ENCODE data around the gene CCDC78. TPM values are rescaled to one million over a fixed set of nuclear protein-coding genes. Genes with fewer than 3 reads are reported as not detected.
"Not testable (repeated sequence)": the region's sequence is repeated elsewhere in the genome, so short reads cannot be mapped to it uniquely, and the experiment has no call there.

Gene CCDC78
- total RNA-seq, 1 experiment from 2014 or later, result 5.0 TPM

DNA sequence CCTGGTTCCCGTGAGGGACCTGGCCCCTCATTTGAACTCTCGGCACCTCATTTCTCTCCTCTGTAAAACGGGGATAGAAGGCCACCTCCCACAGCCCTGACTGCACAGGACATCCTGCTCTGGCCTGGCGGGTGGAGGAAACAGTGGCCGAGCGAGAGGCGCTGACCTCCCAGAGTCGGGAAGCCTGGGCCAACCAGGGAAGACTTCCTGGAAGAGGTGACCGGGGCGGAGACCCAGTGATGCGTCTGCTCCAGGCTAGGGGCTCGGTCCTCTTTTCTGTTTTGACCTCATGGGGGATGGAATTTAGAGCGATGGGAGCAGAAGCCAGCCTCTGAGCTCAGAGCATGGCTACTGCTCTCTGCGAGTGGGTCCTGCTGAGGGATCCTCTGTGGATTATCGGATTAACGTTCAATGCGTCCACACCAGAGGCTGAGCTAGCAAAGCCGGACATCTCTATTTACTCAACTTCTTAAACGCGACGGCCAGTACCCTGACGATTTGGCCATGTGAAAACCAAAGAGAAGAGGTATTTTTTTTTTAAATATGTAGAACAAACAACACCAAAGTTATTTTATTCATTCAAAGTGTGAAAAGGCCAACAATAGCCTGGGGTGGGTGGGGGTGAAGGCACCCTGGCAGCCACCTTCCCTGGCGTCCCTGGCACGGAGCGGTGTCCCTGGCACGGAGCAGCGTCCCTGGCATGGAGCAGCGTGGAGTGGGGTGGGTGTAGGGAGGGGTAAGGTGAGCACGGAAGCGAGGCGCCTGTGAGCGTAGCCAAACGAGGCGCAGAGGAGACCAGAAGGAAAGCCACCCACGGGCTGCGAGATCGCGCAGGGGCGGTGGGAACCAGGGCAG, 25.1 kb upstream of the CCDC78 start:
- H3K27me3 ChIP-seq, result peaks cover 56% of the 10 kb centered on the region
- no peak for DNase-seq
- no peak overlapping the region for H3K27ac ChIP-seq
- no peaks in the 10 kb centered on the region for H3K9me3 ChIP-seq (replicated peaks)
- no peak overlapping the region for H3K4me3 ChIP-seq
- no peaks in the 10 kb centered on the region for H3K36me3 ChIP-seq
- H3K4me1 ChIP-seq, result no peaks in the 10 kb centered on the region

- H3K4me1 ChIP-seq, result no peaks in the 10 kb centered on the region
- DNase-seq, result peak in 1 of 2 experiments; percentile 28
- H3K9me3 ChIP-seq (replicated peaks), result no peaks in the 10 kb centered on the region
- H3K27ac ChIP-seq, result no peak overlapping the region
- H3K4me3 ChIP-seq, result no peak overlapping the region
- H3K36me3 ChIP-seq, result no peaks in the 10 kb centered on the region
- H3K27me3 ChIP-seq, result peaks cover 56% of the 10 kb centered on the region
Measured at GRCh38 chr16:750485-750884, 24.2 kb upstream of the CCDC78 start.

- no peak for DNase-seq
- Histone ChIP-seq H3K27ac (no peak overlapping the region), H3K4me3 (no peak overlapping the region)
Measured at GRCh38 chr16:749010-749409, 22.8 kb upstream of the CCDC78 start.

GRCh38 chr16:747978-748746, 21.9 kb upstream of the CCDC78 start:
- no peaks in the 10 kb centered on the region for H3K4me1 ChIP-seq
- peaks cover 50% of the 10 kb centered on the region for H3K27me3 ChIP-seq
- no peaks in the 10 kb centered on the region for H3K9me3 ChIP-seq (replicated peaks)
- H3K36me3 ChIP-seq, result no peaks in the 10 kb centered on the region
- H3K27ac ChIP-seq, result no peak overlapping the region
- no peak overlapping the region for H3K4me3 ChIP-seq
- DNase-seq, result no peak

More at GRCh38 chr16:749010-749409, 22.8 kb upstream of the CCDC78 start:
- no peaks in the 10 kb centered on the region for H3K9me3 ChIP-seq (replicated peaks)
- no peaks in the 10 kb centered on the region for H3K4me1 ChIP-seq
- peaks cover 56% of the 10 kb centered on the region for H3K27me3 ChIP-seq
- H3K36me3 ChIP-seq, result no peaks in the 10 kb centered on the region

- no peaks in the 10 kb centered on the region for H3K4me1 ChIP-seq
- no peak overlapping the region for H3K27ac ChIP-seq
Measured at GRCh38 chr16:746637-747036, 20.4 kb upstream of the CCDC78 start.

DNA sequence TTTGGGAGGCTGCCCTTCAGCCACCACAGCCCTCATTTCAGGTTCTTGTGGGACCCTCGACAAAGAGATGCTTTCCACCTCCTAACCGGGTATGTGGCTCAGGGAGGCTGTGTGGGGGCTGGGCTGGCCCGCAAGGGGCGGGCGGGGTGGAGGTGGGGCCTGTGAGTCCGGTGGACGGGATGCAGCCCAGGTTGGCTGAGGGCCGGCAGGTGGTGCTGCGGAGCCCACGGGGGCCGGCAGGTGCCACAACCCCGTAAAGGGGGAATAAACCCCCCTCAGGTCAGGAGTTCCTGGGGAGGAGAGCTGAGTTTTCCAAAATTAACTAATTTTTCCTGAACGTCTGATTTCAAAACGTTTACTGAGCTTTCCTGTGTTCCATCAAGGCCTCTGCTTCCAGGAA, 19.5 kb upstream of the CCDC78 start:
- DNase-seq, result peak in 1 of 2 experiments; percentile 35
- H3K27ac ChIP-seq, result no peak overlapping the region
- no peak overlapping the region for H3K4me3 ChIP-seq
- peaks cover 32% of the 10 kb centered on the region for H3K27me3 ChIP-seq
- no peaks in the 10 kb centered on the region for H3K9me3 ChIP-seq (replicated peaks)
- no peaks in the 10 kb centered on the region for H3K4me1 ChIP-seq
- H3K36me3 ChIP-seq, result no peaks in the 10 kb centered on the region

More at GRCh38 chr16:746637-747036, 20.4 kb upstream of the CCDC78 start:
- H3K36me3 ChIP-seq, result no peaks in the 10 kb centered on the region
- H3K4me3 ChIP-seq, result no peak overlapping the region
- DNase-seq, result no peak
- H3K27me3 ChIP-seq, result peaks cover 41% of the 10 kb centered on the region
- H3K9me3 ChIP-seq (replicated peaks), result no peaks in the 10 kb centered on the region

DNA sequence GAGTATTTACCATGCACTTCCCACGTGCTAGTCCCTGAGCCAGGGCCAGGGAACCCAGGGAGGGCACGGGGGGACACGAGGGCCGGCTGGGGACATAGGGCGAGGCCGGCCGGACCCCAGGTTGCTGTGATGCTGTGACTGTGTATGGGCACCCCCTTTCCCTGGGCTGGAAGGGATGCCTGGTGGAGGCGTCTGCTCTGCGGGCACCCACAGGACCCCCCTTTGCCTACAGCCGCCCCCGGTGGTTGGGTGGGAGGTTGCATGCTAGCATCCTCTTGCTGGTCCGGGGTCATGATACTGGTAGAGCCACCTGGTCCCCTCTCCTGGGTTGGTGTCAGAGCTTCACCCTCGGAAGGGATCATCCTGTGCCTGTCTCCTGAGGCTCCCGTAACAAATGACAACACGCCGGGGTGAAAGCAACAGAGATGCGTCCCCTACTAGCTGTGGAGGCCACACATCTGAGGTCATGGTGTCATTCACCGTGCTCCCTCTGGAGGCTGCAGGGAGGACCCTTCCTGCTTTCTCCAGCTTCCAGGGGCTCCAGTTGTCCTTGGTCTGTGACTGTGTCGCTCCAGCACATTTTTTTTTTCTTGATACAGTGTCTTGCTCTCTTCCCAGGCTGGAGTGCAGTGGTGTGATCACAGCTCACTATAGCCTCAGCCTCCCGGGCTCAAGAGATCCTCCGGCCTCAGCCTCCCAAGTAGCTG, 17.7 kb upstream of the CCDC78 start:
- H3K4me1 ChIP-seq, result no peaks in the 10 kb centered on the region
- DNase-seq, result no peak
- H3K4me3 ChIP-seq, result no peak overlapping the region
- H3K27ac ChIP-seq, result no peak overlapping the region
- no peaks in the 10 kb centered on the region for H3K36me3 ChIP-seq
- no peaks in the 10 kb centered on the region for H3K9me3 ChIP-seq (replicated peaks)
- H3K27me3 ChIP-seq, result peaks cover 19% of the 10 kb centered on the region

DNA sequence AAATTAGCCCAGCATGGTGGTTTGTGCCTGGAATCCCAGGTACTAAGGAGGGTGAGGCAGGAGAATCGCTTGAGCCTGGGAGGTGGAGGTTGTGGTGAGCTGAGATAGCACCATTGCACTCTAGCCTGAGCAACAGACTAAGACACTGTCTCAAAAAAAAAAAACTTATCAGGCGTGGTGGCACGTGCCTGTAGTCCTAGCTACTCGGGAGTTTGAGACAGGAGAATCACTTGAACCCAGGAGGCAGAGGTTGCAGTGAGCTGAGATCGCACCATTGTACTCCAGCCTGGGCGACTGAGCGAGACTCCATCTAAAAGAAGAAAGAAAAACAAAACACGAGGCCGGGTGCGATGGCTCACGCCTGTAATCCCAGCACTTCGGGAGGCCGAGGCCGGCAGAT, 16.7 kb upstream of the CCDC78 start:
- H3K9me3 ChIP-seq (replicated peaks); H3K27me3 ChIP-seq; H3K27ac ChIP-seq; H3K36me3 ChIP-seq; H3K4me3 ChIP-seq; H3K4me1 ChIP-seq; DNase-seq: not testable (repeated sequence)

GRCh38 chr16:741986-742629, 15.9 kb upstream of the CCDC78 start:
- H3K27ac ChIP-seq, result no peak overlapping the region
- H3K4me1 ChIP-seq, result no peaks in the 10 kb centered on the region
- peaks cover 3% of the 10 kb centered on the region; the same call in 1 of the 2 replicates for H3K27me3 ChIP-seq
- no peaks in the 10 kb centered on the region for H3K9me3 ChIP-seq (replicated peaks)
- no peak overlapping the region for H3K4me3 ChIP-seq
- H3K36me3 ChIP-seq, result no peaks in the 10 kb centered on the region
- DNase-seq, result no peak

GRCh38 chr16:740764-741505, 14.7 kb upstream of the CCDC78 start, which contains the start of gene CIAO3:
TSS of gene CIAO3 (minus strand) at chr16:740997. CDS start at chr16:740985, 12 bp downstream.
- Histone ChIP-seq H3K27me3 (no peaks in the 10 kb centered on the region; the same call in 1 of the 2 replicates), H3K4me3 (peak within 1 kb of the TSS; percentile 85), H3K4me1 (no peaks in the 10 kb centered on the region), H3K9me3 (replicated peaks) (no peaks in the 10 kb centered on the region), H3K27ac (peak within 1 kb of the TSS; percentile 56), H3K36me3 (no peaks in the 10 kb centered on the region)
- peak; percentile 88 to 91 for DNase-seq

- Histone ChIP-seq H3K4me3 (peak overlapping the region; percentile 85), H3K9me3 (replicated peaks) (no peaks in the 10 kb centered on the region), H3K27ac (peak overlapping the region; percentile 56), H3K27me3 (no peaks in the 10 kb centered on the region; the same call in 1 of the 2 replicates), H3K4me1 (no peaks in the 10 kb centered on the region), H3K36me3 (no peaks in the 10 kb centered on the region)
- DNase-seq, result no peak
Measured at GRCh38 chr16:740459-740763, 14.2 kb upstream of the CCDC78 start.

- no peak overlapping the region for H3K27ac ChIP-seq
- DNase-seq, result peak; percentile 1 to 33
- no peaks in the 10 kb centered on the region for H3K9me3 ChIP-seq (replicated peaks)
- no peaks in the 10 kb centered on the region for H3K36me3 ChIP-seq
- H3K4me1 ChIP-seq, result no peaks in the 10 kb centered on the region
- H3K4me3 ChIP-seq, result peak overlapping the region; percentile 85
- no peaks in the 10 kb centered on the region; the same call in 1 of the 2 replicates for H3K27me3 ChIP-seq
Measured at GRCh38 chr16:739560-740458, 13.6 kb upstream of the CCDC78 start.

DNA sequence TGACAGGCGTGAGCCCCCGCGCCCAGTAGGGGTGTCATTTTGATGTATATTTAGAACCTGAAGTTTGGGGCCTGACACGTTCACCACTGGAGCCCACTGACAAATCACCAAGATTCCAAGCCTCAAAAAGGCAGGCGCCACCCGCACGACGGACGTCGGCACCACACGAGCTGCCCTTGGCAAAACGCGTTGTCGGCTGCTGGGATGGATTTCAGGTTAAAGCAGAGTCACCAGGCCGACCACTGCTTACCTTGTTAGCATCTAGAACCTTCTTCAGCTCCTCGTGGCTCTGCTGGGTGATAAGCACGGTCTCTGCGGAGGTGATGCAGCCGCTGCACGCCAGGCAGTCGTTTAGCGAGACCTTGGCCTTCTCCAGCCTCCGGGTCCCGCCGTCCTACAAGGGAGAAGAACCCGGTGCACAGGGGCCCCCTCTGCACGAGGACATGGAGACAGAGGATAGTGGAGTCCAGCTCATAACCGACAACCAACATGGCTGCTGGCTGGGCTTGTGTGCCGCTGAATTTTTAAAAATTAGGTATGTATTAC, 10.8 kb upstream of the CCDC78 start:
- no peak overlapping the region for H3K27ac ChIP-seq
- 0 out of 2 replicates have a peak, but pooled peaks cover 2% of the 10 kb centered on the region for H3K36me3 ChIP-seq
- H3K4me3 ChIP-seq, result no peak overlapping the region
- H3K27me3 ChIP-seq, result no peaks in the 10 kb centered on the region
- no peaks in the 10 kb centered on the region for H3K9me3 ChIP-seq (replicated peaks)
- no peaks in the 10 kb centered on the region for H3K4me1 ChIP-seq
- no peak for DNase-seq

Data from SJCRH30 (cell line).